Colonic mucosa (tissue), 4 donors: ENCODE measurements around the gene FARS2. TPM values are rescaled to one million over a fixed set of nuclear protein-coding genes. Genes with fewer than 3 reads are reported as not detected.

Source experiments
- DNase-seq: peaks from one replicate; pipeline ENCODE4 v3.0.0-alpha.2; 2020
- H3K27ac ChIP-seq: fragments of 200-600 bp; one replicate; pipeline ENCODE4 v1.8.0; 2021
- H3K27me3 ChIP-seq: fragments of 200-600 bp; one replicate; pipeline ENCODE4 v1.8.0; 2021
- H3K36me3 ChIP-seq: fragments of 200-600 bp; one replicate; pipeline ENCODE4 v1.8.0; 2021
- H3K4me1 ChIP-seq: fragments of 200-600 bp; one replicate; pipeline ENCODE4 v1.8.0; 2021; ENCODE audit warnings: mild to moderate bottlenecking
- H3K4me3 ChIP-seq: fragments of 200-600 bp; one replicate; pipeline ENCODE4 v1.8.0; 2021
- H3K9ac ChIP-seq, 2 donors: one replicate each; pipeline ENCODE4 v1.7.0; 2013; ENCODE audit warnings: control low read depth in 2 of 2, low read depth in 2 of 2, low read length in 2 of 2
- H3K9me3 ChIP-seq: fragments of 200-600 bp; one replicate; pipeline ENCODE4 v1.8.0; 2021
- CTCF ChIP-seq: fragments of 200-600 bp; IDR thresholded peaks from one replicate; pipeline ENCODE4 v1.8.0; 2022; ENCODE audit warnings: antibody characterized with exemption, mild to moderate bottlenecking
- intact Hi-C: fragments of 100-400 bp; cut with DNase I; formaldehyde crosslinking; loops from one replicate; pipeline ENCODE4 v1.14.1; 2022
- total RNA-seq, 2 donors: library from RNA; stranded (reverse); fragmentation: NEBNext Ultra II Directional in 1 of 2; extraction: Animal tissue kit (Norgen Biotek cat#: 25700) in 1 of 2; gene quantifications; one replicate each; pipeline ENCODE4 v1.2.1, GENCODE V29; 2021
- donor health status: healthy.
- donor health status: DM: no; HTN: no; CAD: no.
- donor health status: DM: no; HTN: no; CAD: no.

Gene FARS2
- total RNA-seq, 2 donors from 2014 or later: 14.7 to 23.0 TPM

GRCh38 chr6:5778906-5779305, 517.6 kb downstream of the FARS2 start:
- Histone ChIP-seq H3K36me3 (no peaks in the 10 kb centered on the region), H3K27me3 (no peaks in the 10 kb centered on the region), H3K9me3 (no peaks in the 10 kb centered on the region), H3K27ac (no peak overlapping the region), H3K9ac (no peak overlapping the region), H3K4me1 (peaks cover 9% of the 10 kb centered on the region), H3K4me3 (no peak overlapping the region)
- no peak for DNase-seq
- no peak for TF ChIP-seq CTCF
- intact Hi-C loops: no loop called here

- intact Hi-C loops: no loop called here
- Histone ChIP-seq H3K4me1 (peaks cover 9% of the 10 kb centered on the region), H3K27me3 (no peaks in the 10 kb centered on the region), H3K9me3 (no peaks in the 10 kb centered on the region), H3K4me3 (no peak overlapping the region), H3K27ac (no peak overlapping the region), H3K9ac (no peak overlapping the region), H3K36me3 (no peaks in the 10 kb centered on the region)
- DNase-seq: no peak
- no peak for TF ChIP-seq CTCF
These were observed 519.7 kb downstream of the FARS2 start for GRCh38 chr6:5781019-5781418.

GRCh38 chr6:5781966-5782556, 520.7 kb downstream of the FARS2 start:
- H3K9ac ChIP-seq: no peak overlapping the region
- peak overlapping the region; percentile 89 for H3K27ac ChIP-seq
- H3K36me3 ChIP-seq: no peaks in the 10 kb centered on the region
- peaks cover 9% of the 10 kb centered on the region for H3K4me1 ChIP-seq
- intact Hi-C loops: no loop called here
- TF ChIP-seq CTCF: no peak
- no peaks in the 10 kb centered on the region for H3K9me3 ChIP-seq
- H3K27me3 ChIP-seq: no peaks in the 10 kb centered on the region
- no peak for DNase-seq
- no peak overlapping the region for H3K4me3 ChIP-seq

- no peak for TF ChIP-seq CTCF
- Histone ChIP-seq H3K9ac (peak overlapping the region; percentile 27 to 48), H3K36me3 (no peaks in the 10 kb centered on the region), H3K4me1 (peaks cover 9% of the 10 kb centered on the region), H3K27me3 (no peaks in the 10 kb centered on the region), H3K4me3 (no peak overlapping the region), H3K9me3 (no peaks in the 10 kb centered on the region), H3K27ac (peak overlapping the region; percentile 89)
- intact Hi-C loops: no loop called here
- DNase-seq: peak; percentile 96
These were observed 521.7 kb downstream of the FARS2 start for GRCh38 chr6:5782783-5783547.

- Histone ChIP-seq H3K27ac (peak overlapping the region; percentile 89), H3K9ac (peak overlapping the region in 1 of 2 donors; percentile 48), H3K9me3 (no peaks in the 10 kb centered on the region), H3K4me1 (peaks cover 9% of the 10 kb centered on the region), H3K36me3 (no peaks in the 10 kb centered on the region), H3K4me3 (no peak overlapping the region), H3K27me3 (no peaks in the 10 kb centered on the region)
- no peak for TF ChIP-seq CTCF
- no peak for DNase-seq
- intact Hi-C loops: no loop called here
These were observed 522.3 kb downstream of the FARS2 start for GRCh38 chr6:5783584-5784089.
